ENCODE data around the gene DDX49.
"Not testable (repeated sequence)": the region's sequence is repeated elsewhere in the genome, so short reads cannot be mapped to it uniquely, and the experiment has no call there.

DDX49 gene

DNA sequence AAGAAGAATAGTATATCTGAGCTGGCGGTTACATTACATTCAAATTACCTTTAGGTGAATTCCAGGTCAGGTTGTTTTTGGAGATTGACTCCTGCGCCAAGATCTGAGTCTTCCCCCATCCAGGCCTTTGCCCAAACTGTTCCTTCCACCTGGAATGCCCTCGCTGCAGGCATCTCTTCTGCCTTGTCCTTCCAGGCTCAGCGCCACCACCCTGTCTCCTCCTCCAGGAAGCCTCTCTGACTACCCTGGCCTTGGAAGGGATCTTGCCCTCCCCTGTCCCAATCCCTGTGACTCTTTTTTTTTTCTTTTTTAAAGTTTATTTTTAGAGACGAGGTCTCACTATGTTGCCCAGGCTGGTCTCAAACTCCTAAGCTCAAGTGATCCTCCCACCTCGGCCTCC is 23.2 kb downstream of the DDX49 start:
- no peak for DNase-seq (ENCODE audit: low spot score)

DNA sequence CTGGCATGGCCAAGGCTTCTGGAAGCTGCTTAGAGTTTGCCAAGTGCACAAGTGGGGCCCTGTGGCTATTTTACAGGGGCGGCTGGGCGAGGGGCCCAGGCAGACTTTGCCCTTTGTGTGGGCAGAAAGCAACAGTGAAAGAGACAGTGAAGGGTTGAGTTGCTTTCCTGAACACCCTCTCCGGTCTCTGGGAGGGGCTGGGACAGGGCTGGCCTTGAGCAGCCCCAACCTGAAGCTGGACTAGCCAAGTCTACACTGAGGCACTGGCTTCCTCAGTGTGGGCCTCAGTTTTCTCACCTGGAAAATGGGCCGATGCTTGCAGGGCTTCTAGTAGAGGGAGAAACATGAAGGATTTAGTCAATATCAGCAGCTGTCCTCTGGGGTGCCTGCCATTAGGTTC is 23.9 kb downstream of the DDX49 start:
- no peak for DNase-seq (ENCODE audit: low spot score)

DNA sequence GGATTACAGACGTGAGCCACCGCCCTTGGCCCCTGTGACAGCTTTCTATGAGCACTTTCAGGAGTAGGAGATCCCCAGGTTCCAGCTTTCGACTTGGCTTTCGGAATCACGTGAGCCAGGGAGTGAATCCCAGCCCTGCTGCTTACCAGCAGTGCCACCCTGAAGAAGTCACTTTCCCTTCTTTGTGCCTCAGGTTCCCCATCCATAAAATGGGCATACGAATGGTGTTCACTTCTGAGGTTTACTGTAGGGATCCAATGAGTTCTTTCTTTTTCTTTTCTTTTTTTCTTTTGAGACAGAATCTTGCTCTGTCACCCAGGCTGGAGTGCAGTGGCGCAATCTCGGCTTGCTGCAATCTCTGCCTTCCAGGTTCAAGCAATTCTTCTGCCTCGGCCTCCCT is 25.8 kb downstream of the DDX49 start:
- no peak for DNase-seq (ENCODE audit: low spot score)

DNA sequence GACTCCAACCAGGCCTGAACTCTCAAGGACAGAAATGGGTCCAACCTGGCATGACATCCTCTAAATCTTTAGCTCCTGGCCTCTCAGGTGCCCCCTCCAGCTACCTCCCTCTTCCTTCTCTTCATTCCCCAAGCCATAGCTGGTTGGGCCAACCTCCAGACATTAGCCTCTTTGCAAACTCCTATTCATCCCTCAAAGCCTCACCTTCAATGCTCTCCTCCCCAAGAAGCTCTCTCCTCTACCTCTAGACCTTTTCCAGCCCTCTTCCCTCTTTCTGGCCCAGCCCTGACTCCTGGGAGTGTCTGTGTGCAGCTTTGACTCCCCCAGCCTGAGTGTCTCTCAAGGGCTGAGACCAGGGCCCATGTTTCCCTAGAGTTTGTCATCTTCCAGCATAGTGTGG is 26.8 kb downstream of the DDX49 start:
- DNase-seq (ENCODE audit: low spot score) = no peak

GRCh38 chr19:18946918-18947317 is 27.4 kb downstream of the DDX49 start:
- no peak for DNase-seq (ENCODE audit: low spot score)

DNA sequence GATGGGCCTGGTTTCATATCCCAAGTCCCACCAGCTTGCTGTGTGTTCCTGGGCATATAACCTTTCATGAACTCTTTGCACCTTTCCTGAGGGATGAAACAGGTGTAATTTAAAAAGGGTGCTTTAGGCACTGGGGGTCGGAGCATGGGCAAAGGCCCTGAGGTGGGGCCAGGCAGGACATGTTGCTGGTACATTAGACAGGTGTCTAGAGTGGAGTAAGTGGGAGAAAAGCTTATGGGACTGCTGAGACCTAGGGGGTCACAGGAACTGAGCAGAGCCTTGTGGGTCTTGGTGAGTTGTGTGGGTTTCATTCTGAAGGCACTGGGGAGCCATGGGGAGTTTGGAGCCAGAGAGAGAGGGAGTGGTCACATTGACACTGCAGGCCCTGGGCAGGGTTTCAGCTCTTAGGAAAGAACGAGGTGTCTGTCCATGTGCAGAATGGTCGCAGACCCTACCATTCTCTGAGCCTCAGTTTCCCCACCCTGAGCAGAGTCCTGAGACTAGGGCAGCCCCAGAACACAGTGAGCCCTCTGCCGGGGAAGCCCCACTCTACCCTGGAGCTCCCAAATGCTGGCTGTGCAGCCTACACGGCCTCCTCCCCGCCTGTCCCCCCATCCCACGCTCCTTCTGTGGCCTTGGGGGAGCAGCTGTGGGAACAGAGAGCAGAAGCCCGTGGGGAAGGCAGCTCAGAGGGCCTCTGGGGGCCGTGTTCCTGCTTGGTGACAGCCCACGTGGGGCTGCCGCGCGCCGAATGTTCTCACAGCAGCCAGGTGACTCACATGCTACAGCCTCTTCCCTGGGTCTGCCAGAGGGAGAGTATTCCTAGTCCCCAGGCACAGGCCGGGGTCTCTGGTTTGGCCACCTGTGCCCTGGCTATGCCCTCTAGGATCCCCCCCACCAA is 28.8 kb downstream of the DDX49 start:
- no peak for DNase-seq (ENCODE audit: low spot score)

- no peak for DNase-seq (ENCODE audit: low spot score)
Observed at GRCh38 chr19:18948976-18949356, 29.5 kb downstream of the DDX49 start.

DNA sequence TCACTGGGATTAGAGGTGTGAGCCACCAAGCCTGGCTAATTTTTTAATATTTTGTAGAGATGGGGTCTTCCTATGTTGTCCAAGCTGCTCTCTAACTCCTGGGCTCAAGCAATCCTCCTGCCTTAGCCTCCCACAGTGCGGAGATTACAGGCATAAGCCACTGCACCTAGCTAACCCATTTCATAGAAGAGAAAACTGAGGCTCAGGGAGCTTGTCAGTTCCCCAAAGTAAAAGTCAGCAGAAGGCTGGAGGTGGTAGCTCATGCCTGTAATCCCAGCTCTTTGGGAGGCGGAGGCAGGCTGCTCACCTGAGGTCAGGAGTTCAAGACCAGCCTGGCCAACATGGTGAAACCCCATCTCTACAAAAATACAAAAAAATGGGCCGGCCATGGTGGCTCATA is 30.3 kb downstream of the DDX49 start:
- DNase-seq (ENCODE audit: low spot score) = no peak

DNA sequence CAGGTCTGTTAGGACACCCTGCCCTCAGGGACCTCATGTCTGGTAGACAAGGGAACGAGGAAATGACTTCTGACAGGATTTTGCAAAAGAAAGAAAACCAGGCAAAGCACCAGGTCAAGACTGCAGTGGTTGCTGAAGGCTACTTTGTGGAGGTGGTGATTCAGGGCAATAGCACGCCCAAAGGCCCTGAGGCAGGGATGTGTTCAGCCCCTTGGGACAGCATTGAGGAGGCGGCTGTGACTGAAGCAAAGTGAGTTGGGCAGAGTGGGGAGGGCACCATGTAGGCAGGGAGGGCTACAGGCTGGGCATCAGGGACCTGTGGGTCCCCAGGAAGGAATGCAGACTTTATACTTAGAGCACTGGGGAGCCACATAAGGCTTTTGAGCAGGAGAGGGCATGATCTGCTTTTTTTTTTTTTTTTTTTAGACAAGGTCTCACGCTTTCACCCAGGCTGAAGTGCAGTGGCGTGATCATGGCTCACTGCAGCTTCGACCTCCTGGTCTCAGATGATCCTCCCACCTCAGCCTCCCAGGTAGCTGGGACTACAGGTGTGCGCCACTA is 32.3 kb downstream of the DDX49 start:
- no peak for DNase-seq (ENCODE audit: low spot score)

DNA sequence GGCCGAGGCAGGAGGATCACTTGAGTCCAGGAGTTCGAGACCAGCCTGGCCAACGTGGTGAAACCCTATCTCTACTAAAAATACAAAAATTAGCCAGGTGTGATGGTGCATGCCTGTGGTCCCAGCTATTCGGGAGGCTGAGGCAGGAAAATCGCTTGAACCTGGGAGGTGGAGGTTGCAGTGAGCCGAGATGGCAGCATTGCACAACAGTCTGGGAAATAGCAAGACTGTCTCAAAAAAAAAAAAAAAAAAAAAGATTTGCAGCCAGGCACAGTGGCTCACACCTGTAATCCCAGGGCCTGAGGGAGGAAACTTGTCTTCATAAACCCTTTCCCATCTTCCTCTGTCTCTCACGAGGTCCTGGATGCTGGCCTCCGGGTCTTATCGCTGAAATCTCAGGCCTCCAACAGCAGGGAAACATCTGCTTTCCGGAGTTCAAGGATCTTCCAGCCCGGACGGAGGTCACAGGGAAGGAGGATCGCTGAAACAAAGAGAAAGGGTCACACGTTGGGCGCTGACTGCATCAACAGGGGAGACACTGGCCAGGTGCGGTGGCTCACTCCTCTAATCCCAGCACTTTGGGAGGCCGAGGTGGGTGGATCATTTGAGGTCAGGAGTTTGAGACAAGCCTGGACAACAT is 33.0 kb downstream of the DDX49 start:
- DNase-seq (ENCODE audit: low spot score) = not testable (repeated sequence)

GRCh38 chr19:18954094-18954493 is 34.6 kb downstream of the DDX49 start:
- no peak for DNase-seq (ENCODE audit: low spot score)

DNA sequence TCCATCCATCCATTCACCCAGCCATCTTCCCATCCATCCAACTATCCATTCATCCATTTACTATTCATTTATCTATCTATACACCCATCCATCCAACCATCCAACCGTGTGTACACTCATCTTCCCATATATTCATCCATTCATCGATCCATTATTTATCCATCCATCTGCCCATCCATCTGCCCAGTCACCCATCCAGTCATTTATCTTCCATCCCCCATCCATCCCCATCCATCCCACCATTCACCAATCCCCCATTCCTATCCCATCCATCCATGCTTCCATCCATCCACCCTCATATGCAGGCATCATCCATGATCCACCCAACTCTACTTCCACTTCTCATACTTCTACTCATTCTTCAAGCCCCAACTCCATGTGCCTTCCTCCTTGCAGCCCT is 35.5 kb downstream of the DDX49 start:
- no peak for DNase-seq (ENCODE audit: low spot score)

GRCh38 chr19:18960370-18960769 is 40.9 kb downstream of the DDX49 start:
- DNase-seq (ENCODE audit: low spot score) = no peak

DNA sequence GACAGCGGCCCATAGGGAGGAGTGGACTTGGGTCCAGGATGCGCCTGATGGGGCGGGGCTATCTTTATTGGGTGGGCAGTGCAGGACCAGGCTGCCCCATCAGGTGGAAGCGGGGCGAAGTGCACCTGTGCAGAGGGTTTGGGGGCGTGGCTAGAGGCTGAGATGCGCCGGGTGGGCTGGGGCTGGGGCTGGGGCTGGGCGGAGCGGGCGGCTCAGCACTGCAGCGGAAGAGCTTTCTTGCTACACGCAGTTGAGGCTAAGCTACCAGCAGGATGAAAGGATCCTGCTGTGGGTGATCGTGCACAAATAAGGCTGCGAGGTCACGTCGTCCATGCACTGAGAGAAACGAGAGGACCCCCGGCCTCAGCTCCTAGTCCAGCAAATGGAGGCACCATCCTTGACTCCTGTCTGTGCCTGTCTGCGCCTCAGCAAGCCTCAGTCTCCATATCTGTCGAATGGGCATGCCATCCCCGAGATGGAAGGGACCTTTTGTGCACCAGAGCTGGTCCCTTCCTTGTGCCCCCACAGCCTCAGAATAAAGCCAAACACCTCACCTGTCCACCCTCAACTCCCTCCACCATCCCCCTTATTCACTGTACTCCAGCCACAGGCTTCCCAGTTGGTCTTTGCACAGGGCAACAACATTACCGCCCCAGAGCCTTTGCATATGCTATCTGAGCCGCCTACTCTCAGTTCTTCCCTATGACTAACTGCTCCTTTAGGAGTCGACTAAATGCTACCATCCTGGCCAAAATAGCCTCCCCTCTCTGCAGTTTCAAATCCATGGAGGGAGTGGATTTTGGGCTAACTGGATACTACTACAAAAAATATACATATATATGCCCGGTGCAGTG is 42.5 kb downstream of the DDX49 start:
- no peak for DNase-seq (ENCODE audit: low spot score)

DNA sequence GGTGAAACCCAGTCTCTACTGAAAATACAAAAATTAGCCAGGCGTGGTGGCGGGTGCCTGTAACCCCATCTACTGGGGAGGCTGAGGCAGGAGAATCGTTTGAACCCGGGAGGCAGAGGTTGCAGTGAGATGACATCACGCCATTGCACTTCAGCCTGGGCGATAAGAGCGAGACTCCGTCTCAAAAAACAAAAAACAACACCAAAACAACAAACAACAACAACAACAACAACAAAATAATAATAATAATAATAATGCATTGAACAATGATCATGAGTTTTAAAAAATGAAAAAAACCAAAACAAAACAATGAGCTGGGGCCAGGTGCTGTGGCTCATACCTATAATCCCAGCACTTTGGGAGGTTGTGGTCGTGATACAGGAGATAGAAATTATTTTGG is 44.6 kb downstream of the DDX49 start:
- no peak for DNase-seq (ENCODE audit: low spot score)

GRCh38 chr19:18966307-18966706 is 46.8 kb downstream of the DDX49 start:
- DNase-seq (ENCODE audit: low spot score) = no peak

GRCh38 chr19:18967358-18968146 is 48.0 kb downstream of the DDX49 start:
- no peak for DNase-seq (ENCODE audit: low spot score)

DNA sequence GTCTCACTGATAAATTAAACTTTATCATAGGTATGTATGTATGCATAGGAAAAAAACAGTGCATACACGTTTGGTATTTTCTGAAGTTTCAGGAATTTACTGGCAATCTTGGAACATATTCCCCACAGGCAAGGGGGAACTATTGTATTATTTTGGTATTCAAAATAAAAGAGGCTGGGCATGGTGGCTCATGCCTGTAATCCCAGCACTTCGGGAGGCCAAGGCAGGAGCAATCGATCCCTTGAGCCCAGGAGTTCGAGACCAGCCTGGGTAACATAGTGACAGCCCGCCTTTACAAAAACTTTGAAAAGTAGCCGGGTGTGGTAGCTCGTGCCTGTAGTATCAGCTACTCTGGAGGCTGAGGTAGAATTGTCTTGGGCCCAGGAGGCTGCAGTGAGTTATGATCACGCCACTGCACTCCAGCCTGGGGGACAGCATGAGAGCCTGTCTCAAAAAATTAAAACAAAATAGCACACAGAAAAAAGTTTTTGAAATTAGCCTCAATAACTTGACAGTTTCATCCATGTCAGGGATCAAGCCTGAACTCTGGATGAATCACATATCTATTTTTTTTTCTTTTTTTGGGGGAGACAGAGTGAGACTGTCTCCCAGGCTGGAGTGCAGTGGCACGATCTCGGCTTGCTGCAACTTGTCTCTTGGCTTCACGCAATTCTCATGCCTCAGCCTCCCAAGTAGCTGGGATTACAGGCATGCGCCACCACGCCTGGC is 50.6 kb downstream of the DDX49 start:
- DNase-seq (ENCODE audit: low spot score) = no peak

DNA sequence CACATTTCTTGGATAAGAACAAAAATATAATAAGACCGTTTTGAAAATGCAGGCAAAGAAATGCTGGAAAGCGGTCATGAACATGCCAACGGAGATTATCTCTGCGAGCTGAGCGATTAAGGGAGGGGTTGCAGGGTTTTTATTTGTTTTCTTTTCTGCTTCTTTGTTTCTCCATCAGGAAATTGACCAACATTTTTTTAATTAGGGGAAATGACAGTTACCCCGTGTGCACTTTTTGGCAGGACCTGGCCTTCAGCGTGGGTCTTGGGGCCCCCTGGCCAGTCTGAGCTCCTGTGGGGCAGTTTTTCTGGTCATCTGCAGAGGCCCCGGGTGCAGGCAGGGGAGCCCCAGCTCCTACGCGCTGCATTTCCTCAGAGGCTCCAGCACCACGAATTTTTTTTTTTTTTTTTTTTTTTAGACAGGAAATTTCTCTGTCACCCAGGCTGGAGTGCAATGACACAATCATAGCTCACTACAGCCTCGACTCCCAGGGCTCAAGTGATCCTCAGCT is 52.8 kb downstream of the DDX49 start:
- DNase-seq (ENCODE audit: low spot score) = no peak

- no peak for DNase-seq (ENCODE audit: low spot score)
Observed at GRCh38 chr19:18972851-18973250, 53.3 kb downstream of the DDX49 start.

GRCh38 chr19:18975011-18975410 is 55.5 kb downstream of the DDX49 start:
- no peak for DNase-seq (ENCODE audit: low spot score)

All from CD4-positive, alpha-beta T cell treated with Interleukin-2 at 100 ng/mL for 4 hours (primary cell).